Activated T-cell treated with anti-CD3 and anti-CD28 coated beads, Interleukin-2, amount 50 U/mL, for 48 hours (primary cell): ENCODE measurements around the gene ZIC5.

Experiments used
- DNase-seq, 2 experiments: peaks; one replicate each; pipeline ENCODE4 v3.0.0-alpha.2; 2020

The ZIC5 gene

GRCh38 chr13:99971576-99972189 lies at the start of gene ZIC5:
Gene ZIC5 (minus strand): TSS chr13:99971767. CDS start chr13:99971603, 164 bp downstream.
- DNase-seq = peak; percentile 31 to 32

GRCh38 chr13:100019780-100020356 lies 48.3 kb upstream of the ZIC5 start:
- DNase-seq = no peak

- no peak for DNase-seq
These were observed 43.1 kb upstream of the ZIC5 start for GRCh38 chr13:100014621-100015020.

- no peak for DNase-seq
These were observed 26.7 kb upstream of the ZIC5 start for GRCh38 chr13:99998261-99998660.

GRCh38 chr13:99997702-99998214 lies 26.2 kb upstream of the ZIC5 start:
- DNase-seq = no peak

- no peak for DNase-seq
These were observed 24.9 kb upstream of the ZIC5 start for GRCh38 chr13:99996381-99996973.

GRCh38 chr13:99995589-99996380 lies 24.2 kb upstream of the ZIC5 start:
- no peak for DNase-seq

GRCh38 chr13:99995104-99995588 lies 23.6 kb upstream of the ZIC5 start:
- no peak for DNase-seq

- DNase-seq = no peak
These were observed 23.1 kb upstream of the ZIC5 start for GRCh38 chr13:99994638-99995020.

- no peak for DNase-seq
These were observed 22.4 kb upstream of the ZIC5 start for GRCh38 chr13:99993660-99994637.

- DNase-seq = no peak
These were observed 21.4 kb upstream of the ZIC5 start for GRCh38 chr13:99992949-99993351.

GRCh38 chr13:99991828-99992775 lies 20.5 kb upstream of the ZIC5 start:
- DNase-seq = no peak

- DNase-seq = peak in 1 of 2 experiments; percentile 20
These were observed 19.7 kb upstream of the ZIC5 start for GRCh38 chr13:99991013-99991827.

GRCh38 chr13:99990126-99990977 lies 18.8 kb upstream of the ZIC5 start:
- DNase-seq = peak; percentile 31 to 32

- peak in 1 of 2 experiments; percentile 29 for DNase-seq
These were observed 17.9 kb upstream of the ZIC5 start for GRCh38 chr13:99989276-99990125.

- no peak for DNase-seq
These were observed 17.1 kb upstream of the ZIC5 start for GRCh38 chr13:99988529-99989275.
